Activated naive CD8-positive, alpha-beta T cell treated with anti-CD3 and anti-CD28 coated beads, Interleukin-2, amount 50 U/mL, for 16 hours (primary cell): ENCODE data around the gene FOXC2.
A peak's percentile ranks its signal among the peaks of the same experiment; 100 is the strongest.

Experiments used
- DNase-seq: peaks from one replicate; pipeline ENCODE4 v3.0.0-alpha.2; 2020; ENCODE audit warnings: low read depth, low spot score

The FOXC2 gene

DNA sequence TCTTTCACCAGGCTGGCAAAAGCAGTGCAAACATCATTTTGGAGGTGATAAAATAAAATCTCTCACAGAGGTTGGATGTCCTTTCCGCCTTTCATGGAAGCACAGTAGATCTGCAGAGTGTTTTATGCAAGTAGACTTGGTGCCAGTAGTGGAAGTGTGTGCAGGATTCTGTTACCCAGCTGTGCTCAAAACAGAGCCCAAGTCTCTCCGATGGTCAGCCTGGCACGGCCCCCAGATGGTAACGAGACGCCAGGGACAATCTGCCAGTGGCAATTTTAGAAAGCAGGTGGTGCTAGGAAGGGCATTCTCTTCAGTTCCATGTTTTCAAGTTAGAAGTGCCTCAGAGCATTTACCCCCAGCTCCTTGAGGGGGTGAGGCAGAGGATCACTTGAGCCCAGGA is 10.1 kb upstream of the FOXC2 start:
- DNase-seq = no peak

DNA sequence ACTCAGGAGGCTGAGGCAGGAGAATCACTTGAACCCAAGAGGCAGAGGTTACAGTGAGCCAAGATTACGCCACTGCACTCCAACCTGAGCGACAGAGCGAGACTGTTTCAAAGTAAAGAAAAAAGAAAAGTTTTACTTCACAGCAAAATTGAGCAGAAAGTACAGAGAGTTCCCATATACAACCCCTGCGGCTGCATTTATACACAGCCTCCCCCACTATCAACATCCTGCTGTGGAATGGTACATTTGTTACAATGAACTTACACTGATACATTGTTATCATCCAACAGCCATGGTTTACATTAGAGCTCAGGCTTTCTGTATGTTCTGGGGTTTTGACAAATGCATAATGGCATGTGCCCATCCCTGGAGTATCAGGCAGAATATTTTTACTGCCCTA is 9.0 kb upstream of the FOXC2 start:
- DNase-seq = no peak

DNA sequence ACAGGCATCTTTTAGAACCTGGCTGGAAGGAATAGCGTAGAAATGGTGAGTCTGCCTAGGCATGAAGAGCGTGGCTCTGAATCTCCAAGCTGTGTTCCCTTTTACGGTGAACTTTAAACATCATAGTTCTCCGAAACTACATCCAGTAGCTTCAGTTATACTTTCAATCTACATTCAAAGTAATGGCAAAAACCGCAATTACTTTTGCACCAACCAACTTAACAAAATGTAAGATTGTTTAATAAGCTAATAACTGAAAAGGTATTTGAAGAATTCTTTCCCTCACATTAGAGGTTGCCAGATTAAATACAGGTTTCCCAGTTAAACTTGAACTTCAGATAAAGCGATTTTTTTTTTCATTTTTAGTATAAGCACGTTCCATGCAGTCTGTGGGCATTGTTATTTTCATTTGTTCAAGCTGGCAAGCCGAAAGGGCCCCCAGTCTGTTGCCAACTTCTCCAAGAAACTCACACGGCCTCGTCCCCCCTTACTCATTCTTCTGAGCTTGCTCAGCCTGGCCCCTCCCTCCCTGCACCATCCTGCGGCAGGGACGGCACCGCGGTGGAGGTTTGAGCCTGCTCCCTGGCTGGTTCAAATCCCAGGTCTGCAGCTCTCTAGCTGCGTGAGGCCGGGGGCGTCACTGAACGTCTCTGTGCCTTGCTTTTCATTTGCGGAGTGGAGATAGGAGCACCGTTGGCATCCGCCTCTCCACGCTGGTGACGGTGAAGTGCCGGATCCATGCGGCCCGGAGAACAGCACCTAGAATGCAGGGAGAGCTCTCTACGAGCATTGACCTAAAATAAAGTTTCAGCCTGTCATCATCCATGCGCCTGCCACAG is 8.1 kb upstream of the FOXC2 start:
- no peak for DNase-seq

DNA sequence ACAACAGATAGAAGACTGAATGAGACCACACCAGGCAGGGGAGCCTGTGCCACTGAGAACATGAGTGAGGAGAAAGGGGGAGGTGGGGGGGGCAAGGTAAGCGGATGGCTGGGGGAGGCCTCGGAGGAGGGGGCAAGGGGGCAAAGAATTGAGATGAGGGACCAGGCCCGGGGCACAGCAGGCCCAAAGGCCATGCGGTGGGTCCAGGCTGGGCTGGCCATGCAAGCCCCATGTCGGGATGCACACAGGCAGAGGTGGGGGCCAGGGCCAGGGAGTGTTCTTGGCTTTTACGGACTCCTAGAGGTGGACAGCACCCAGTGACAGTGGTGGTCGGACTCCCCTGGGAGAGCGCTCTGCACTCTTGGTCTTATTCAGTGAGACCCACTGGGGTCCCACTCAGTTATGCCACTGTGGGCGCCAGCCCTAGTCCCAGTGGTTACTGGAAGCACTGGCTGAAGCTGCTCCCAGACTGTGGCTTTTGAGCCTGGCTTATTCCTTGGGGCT is 6.8 kb upstream of the FOXC2 start:
- DNase-seq = no peak

DNA sequence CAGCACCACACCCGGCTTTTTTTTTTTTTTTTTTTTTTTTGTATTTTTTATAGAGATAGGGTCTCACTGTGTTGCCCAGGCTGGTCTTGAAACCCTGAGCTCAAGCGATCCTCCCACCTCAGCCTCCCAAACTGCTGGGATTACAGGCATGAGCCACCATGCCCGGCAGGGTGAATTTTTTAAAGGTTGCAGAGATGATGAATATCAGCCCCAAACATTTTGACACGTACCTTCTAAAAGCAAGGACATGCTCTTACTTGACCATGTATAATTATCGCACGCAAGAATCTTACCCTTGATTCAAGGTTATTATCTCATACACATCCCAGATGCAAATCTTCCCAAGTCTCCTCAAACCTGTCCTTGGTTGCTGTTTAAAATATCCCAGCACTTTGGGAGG is 4.3 kb upstream of the FOXC2 start:
- no peak for DNase-seq

DNA sequence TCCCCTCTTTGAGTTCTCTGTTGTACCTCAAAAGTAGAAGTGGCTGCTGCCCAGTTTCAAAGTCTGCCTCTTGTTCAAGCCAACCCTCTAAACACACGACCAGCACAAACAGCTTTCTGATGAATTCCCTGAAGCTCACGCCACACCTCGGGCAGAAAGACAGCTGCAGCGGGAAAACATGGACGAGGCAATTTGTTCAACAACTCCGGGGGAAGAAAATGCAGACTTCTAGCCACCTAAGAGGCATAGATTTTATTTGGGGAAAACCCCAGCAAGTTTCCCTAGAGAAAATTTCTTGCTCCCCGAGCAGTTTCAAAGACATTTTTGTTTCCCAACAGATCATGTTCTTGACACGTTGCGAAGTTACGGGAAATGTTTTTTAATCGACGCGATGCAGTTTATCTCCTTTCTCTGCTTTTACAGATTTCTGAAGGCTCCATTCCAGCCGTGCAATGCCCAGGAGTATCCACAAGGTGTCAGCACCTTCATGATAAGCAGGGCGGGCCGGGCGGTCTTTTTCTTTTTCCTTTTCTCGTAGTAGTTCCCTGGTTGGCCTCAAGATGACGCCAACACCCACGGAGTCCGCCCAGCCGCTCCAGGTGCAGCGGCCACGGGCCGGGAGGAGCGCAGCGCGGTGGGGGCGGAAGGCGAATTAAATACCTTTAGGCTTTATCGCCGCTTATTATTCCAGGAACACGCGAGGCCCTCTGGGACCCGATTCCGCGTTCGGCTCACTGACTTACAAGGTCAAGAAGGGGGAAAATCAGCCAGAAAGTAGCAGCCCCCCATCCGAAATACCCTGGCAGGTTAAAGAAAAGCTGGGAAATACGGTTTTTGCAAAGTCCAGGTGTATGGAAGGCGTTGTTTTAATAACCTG is 2.9 kb upstream of the FOXC2 start:
- DNase-seq = peak; percentile 70

DNA sequence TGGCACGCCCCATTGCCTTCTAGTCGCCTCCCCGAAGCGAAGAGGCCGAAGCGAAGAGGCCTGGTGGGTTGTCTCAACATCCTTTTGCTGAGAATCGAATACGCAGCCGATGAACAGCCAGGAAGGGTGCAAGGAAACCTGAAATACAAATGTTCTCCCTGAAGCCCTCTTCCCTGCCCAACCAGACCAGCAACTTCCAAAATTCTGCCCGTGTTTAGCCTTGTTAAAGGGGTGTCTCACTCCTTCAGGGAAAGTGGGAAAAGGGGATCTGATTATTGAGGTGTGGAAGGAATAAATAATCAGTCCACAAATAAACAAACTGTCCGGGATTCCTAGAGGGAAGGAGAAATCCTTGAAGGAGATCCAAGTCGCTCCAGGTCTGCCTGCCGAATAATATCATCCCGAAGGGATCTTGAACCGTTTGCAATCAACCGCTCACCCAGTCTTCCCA is 1.4 kb upstream of the FOXC2 start:
- DNase-seq = no peak

DNA sequence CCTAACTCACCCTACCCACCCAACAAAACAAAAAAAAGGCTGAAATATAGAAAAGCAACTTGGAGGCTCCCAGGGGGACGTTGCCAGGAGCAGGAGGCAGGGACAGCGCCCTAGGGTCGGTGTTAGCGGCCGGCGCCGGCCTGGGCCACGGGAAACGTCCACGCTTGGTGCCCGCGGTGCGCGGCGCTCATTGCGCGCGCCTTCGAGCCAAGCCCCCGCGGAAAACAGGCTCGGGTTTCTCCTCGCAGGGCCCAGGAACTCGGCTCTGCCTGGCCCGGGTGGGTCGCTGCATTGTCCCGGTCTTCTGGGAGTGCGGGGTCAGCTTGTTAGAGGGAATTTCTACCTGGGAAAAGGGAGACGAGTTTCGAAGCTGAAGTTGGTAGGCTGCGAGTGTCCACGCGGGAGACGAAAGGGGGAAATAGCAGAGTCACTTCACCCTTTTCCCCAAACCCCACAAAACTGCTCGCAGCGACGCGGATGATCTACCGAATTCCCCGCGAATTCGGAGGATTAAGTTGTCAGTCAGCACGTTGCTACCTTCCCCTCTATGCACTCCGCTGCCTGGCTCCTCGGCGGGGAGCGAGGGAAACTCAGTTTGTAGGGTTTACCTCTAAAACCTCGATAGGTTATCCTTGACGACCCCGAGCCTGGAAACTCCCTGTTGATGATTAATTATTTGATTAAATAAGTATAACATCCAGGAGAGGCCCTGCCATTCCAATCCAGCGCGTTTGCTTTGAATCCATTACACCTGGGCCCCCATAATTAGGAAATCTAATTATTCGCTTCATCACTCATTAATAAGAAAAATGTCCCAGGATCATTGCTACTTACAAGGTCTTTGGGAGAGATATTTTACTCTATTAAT is 751 bp upstream of the FOXC2 start:
- DNase-seq = no peak

DNA sequence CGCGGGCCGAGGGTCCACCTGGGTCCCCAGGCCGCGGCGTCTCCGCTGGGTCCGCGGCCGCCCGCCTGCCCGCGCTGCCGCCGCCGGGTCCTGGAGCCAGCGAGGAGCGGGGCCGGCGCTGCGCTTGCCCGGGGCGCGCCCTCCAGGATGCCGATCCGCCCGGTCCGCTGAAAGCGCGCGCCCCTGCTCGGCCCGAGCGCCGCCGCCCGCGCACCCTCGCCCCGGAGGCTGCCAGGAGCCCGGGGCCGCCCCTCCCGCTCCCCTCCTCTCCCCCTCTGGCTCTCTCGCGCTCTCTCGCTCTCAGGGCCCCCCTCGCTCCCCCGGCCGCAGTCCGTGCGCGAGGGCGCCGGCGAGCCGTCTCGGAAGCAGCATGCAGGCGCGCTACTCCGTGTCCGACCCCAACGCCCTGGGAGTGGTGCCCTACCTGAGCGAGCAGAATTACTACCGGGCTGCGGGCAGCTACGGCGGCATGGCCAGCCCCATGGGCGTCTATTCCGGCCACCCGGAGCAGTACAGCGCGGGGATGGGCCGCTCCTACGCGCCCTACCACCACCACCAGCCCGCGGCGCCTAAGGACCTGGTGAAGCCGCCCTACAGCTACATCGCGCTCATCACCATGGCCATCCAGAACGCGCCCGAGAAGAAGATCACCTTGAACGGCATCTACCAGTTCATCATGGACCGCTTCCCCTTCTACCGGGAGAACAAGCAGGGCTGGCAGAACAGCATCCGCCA is 504 bp downstream of the FOXC2 start:
- DNase-seq = no peak

DNA sequence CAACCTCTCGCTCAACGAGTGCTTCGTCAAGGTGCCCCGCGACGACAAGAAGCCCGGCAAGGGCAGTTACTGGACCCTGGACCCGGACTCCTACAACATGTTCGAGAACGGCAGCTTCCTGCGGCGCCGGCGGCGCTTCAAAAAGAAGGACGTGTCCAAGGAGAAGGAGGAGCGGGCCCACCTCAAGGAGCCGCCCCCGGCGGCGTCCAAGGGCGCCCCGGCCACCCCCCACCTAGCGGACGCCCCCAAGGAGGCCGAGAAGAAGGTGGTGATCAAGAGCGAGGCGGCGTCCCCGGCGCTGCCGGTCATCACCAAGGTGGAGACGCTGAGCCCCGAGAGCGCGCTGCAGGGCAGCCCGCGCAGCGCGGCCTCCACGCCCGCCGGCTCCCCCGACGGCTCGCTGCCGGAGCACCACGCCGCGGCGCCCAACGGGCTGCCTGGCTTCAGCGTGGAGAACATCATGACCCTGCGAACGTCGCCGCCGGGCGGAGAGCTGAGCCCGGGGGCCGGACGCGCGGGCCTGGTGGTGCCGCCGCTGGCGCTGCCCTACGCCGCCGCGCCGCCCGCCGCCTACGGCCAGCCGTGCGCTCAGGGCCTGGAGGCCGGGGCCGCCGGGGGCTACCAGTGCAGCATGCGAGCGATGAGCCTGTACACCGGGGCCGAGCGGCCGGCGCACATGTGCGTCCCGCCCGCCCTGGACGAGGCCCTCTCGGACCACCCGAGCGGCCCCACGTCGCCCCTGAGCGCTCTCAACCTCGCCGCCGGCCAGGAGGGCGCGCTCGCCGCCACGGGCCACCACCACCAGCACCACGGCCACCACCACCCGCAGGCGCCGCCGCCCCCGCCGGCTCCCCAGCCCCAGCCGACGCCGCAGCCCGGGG is 1.3 kb downstream of the FOXC2 start:
- DNase-seq = no peak

DNA sequence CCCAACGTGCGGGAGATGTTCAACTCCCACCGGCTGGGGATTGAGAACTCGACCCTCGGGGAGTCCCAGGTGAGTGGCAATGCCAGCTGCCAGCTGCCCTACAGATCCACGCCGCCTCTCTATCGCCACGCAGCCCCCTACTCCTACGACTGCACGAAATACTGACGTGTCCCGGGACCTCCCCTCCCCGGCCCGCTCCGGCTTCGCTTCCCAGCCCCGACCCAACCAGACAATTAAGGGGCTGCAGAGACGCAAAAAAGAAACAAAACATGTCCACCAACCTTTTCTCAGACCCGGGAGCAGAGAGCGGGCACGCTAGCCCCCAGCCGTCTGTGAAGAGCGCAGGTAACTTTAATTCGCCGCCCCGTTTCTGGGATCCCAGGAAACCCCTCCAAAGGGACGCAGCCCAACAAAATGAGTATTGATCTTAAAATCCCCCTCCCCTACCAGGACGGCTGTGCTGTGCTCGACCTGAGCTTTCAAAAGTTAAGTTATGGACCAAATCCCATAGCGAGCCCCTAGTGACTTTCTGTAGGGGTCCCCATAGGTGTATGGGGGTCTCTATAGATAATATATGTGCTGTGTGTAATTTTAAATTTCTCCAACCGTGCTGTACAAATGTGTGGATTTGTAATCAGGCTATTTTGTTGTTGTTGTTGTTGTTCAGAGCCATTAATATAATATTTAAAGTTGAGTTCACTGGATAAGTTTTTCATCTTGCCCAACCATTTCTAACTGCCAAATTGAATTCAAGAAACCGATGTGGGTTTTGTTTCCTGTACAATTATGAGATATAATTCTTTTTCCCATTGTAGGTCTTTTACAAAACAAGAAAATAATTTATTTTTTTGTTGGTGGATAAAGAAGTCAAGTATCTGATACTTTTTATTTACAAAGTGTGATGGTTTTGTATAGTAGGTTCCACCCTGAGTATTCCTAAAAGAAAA is 2.3 kb downstream of the FOXC2 start:
- DNase-seq = no peak

DNA sequence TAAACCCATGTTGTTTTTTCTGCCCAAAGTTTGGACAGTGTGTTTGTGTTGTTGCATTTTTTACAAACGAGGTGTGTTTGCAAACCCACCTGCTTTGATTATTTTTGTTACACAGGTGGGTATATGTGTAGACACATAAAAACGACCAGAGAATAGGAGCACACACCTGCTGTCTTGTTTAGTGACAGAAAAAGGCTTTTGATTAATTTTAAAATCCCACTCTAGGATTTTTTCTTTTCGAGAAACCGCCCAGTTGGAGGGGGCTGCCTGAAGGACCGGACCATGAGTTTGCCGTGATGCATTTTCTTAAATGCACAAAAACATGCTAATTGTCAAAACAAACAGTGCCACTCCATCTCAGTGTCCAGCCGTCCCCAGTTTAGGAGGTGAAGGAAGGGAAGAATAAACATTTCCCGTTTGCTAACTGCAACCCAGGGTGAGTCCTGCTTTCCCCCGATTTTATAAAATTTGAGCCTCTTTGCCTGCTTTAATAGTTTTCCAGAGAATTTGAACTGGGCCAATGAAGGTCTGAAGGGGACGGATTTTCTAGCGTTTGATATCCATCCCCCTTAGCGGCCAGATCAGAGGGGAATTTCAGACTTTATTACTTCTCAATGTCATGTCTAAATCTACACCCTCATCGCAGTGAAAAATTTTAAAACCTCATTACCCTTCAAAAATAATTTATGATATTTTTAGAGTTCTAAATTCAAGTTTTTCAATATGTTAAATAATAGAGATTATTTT is 3.2 kb downstream of the FOXC2 start:
- DNase-seq = no peak

DNA sequence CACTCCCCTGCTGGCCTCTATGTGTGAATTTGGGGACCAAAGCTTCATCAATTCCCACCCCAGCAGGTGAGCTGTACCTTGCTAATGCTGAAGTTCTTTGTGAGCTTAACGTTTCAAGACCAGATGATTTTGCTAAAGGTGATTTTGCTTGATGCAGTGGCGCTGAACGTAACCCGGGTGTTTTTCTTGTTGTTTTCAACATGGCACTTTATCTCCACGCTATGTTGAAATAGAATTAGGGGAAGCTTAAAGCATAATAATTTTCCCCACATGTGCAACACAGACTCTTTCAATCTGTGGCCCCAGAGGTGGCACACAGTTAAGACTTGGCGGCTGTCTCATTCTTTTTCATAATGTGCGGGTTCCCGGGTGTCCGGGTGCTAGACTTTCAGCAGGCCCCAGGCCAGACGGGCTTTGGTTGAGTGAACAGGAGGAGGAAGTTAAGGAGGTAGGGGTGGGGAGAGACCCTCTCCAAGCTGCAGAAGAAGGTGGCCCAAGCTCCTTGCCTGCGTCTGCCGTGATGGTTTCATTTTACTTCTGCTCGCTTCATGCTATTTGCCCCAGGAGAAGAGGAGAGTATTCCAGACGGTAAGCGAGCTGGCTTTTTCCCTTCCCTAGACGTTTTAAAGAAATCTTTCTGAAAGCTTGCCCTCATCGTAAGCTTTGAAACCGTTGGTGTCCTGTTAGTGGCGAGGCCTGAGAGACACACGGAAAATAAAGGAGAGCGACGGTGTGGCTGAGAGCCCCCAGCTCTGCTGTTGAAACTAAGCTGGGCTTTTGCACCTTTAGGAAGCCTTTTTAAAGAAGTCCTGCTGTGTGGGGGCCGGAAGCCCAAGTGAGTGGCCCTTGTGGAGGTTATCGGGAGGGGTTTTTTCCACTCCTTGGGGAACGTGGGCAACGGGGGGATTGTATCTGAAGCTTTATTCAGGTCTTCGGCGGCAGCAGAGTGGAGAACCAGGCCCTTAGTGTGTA is 4.2 kb downstream of the FOXC2 start:
- DNase-seq = no peak

DNA sequence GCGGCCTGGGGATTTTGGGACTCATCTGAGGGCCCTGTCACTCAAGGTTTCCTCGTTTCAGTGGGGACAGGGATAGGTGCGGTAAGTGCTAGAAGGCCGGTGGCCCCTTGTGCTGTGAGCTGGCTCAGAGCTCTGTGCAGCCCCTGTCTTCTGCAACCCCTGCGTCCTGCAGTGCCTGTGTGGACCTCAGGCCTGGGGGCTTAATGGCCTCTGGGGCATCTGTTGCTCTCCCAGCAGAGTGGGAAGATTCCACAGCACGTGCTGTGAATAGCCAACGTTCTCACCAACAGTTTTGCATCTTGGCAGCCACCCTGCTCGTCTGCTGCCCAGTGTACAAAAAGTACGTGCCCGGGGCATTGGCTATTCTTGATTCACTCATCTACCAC is 4.9 kb downstream of the FOXC2 start:
- no peak for DNase-seq

DNA sequence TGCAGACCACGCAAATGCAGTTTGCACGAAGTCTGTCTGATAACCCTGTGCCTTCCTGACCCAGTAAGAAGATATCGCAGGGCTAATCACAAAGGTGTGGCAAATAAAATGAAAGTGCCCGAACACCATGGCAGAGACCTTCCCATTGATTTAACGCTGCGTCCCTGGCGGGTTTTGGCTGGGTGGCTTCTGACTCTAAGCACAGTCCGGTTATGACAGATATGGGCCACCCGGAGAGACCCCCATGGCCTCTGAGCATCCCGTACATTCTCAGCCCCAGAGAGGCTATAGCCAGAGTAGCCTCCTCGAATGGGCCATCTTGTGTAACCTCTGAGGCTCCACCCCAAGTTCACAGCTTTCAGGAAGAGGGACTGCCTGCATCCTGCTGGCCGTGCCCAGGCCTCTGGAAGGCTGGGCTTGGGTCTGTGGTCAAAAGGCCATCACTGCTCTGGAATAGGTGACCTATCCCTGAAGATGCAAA is 5.5 kb downstream of the FOXC2 start:
- DNase-seq = no peak

DNA sequence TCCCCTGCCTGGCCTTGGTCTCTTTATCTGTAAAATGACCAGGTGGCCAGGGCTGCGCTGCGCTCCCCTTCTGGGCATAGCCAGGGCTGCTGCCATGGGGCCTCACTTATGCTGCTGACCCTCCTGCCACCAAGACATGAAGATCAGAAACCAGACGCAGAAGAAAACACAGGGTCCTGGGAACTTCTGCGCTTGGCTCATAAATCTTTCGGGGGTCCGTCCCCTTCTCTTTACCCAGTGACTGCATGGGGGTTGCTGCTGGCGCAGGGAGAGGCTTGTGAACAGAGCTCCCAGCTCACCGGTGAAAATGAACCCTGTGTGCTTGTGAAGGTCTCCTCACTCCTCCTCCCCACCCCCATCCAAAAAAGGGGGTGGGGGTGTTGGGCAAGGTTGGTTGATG is 6.0 kb downstream of the FOXC2 start:
- no peak for DNase-seq

DNA sequence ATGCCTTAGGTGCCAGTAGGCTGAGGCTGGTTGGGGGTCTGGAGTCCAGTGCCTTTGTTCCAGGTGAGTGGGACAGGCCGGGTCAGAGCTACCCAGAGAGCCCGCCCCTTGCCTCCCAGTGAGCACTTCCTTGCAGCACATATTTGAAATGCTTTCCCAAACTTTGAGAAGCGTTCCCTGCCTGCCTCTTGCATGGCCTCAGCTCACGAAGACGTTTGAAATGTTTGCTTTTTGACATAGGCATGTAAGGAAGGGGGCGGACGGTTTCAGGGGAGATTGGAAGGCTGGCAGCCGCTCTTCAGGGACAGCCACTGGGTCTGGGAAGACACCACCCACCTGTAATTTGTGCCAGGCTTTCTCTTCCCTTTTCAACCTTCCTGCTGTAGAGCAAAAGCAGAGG is 6.6 kb downstream of the FOXC2 start:
- no peak for DNase-seq
